Stomach smooth muscle (tissue), 2 donors: ENCODE data around the gene ATP10A.

ENCODE experiments used
- H3K27ac ChIP-seq: one replicate; pipeline ENCODE4 v1.7.0; 2013; ENCODE audit warnings: mild to moderate bottlenecking, low read length, inconsistent platforms
- H3K27me3 ChIP-seq, 2 donors: one replicate each; pipeline ENCODE4 v1.7.0; 2013; ENCODE audit warnings: low read length in 2 of 2; ENCODE audit not compliant: insufficient read depth in 2 of 2, control insufficient read depth in 1 of 2
- H3K36me3 ChIP-seq, 2 donors: one replicate each; pipeline ENCODE4 v1.7.0; 2013; ENCODE audit warnings: low read length in 2 of 2; ENCODE audit not compliant: control insufficient read depth in 2 of 2, insufficient read depth in 2 of 2
- H3K4me1 ChIP-seq: one replicate; pipeline ENCODE4 v1.7.0; 2013; ENCODE audit warnings: low read length; ENCODE audit not compliant: control insufficient read depth, insufficient read depth
- H3K4me3 ChIP-seq, 2 donors: one replicate each; pipeline ENCODE4 v1.7.0; 2013; ENCODE audit warnings: low read length in 2 of 2
- H3K9ac ChIP-seq, 2 donors: one replicate each; pipeline ENCODE4 v1.7.0; 2013; ENCODE audit warnings: low read length in 2 of 2, mild to moderate bottlenecking in 1 of 2
- H3K9me3 ChIP-seq, 2 donors: one replicate each; pipeline ENCODE4 v1.7.0; 2013; ENCODE audit warnings: low read length in 2 of 2; ENCODE audit not compliant: control insufficient read depth in 2 of 2
- donor health status: healthy.
- donor health status: Pancreatic carcinoma.

ATP10A gene

DNA sequence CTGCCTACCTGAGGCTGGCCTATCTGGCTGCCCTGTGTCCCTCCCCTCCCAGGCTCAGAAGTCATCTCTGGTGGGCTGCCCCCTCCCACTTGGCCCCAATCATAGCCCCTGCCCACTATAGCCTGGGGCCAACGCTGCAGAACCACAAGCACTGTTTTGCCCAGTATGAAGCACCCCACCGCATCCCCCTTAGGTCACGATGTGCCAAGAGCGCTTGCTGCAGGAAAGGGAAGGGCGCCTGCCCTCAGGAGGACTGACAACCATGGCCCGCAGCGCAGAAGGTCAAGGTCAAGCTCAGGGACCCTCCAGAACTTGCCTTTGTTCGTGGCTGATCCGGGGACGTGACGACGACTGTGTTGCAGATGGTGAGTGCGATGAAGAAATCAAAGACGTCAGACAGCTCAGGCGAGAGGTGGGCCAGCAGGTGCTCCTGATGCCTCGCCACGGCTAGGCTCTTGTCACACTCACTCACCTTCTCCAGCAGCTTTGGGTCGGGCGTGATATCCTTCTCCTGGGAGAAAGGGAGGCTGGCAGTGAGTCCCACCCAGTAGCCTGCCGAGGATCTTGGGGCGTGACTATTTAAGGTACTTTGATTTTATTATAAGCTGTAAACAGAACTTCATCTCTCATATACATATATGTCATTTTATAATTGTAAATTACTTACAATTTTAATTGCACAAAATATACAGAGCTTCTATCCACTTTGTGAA lies 146.6 kb downstream of the ATP10A start:
- Histone ChIP-seq H3K36me3 (peaks cover 15 to 26% of the 10 kb centered on the region in 2 donors), H3K4me1 (peaks cover 6% of the 10 kb centered on the region), H3K9me3 (no peaks in the 10 kb centered on the region), H3K27ac (no peak overlapping the region), H3K4me3 (no peak overlapping the region), H3K27me3 (no peaks in the 10 kb centered on the region), H3K9ac (no peak overlapping the region)

DNA sequence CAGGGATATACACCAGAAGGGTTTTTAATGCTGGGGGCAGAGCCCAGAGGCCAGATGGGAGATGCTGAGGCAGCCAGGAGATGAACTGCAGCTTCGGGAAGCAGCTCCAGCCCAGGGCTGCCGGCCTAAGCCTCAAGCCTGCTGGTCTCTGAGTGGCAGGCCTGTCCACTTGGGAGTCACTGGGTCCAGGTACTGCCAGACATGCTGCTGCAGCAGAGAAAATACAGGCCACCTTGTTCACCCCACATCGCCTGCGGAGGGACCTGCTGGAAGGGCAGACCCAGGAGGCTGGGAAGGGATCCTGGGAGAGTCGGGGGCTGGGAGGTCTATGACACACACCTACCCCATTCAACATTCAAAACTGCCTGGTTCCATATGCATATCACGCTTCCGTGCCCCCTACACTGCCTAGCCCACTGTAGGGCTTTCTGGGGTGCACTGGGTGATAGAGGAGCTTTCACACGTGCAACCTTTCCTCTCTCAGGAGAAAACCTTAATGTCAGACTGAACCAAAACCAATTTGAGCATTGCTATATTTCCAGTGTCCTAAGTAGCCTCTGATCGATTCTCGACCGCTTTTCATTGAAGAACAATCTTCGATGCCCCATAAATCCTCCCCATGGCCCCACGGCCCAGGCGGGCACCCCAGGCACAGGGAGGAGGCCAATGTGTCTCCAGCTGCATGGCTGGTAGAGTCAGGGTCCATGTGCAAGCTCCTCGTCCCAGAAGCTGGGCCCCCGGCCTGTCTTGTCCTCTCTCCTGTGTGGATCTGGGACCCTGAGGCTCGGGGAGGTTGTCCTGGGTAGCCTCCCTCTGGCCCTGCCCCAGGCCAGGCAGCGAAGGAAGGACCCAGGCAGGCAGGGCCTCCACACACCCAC lies 147.4 kb downstream of the ATP10A start:
- H3K27me3 ChIP-seq = no peaks in the 10 kb centered on the region
- peaks cover 15 to 29% of the 10 kb centered on the region in 2 donors for H3K36me3 ChIP-seq
- H3K9ac ChIP-seq = no peak overlapping the region
- no peak overlapping the region for H3K27ac ChIP-seq
- H3K9me3 ChIP-seq = no peaks in the 10 kb centered on the region
- no peak overlapping the region for H3K4me3 ChIP-seq
- peaks cover under 1% of the 10 kb centered on the region for H3K4me1 ChIP-seq

DNA sequence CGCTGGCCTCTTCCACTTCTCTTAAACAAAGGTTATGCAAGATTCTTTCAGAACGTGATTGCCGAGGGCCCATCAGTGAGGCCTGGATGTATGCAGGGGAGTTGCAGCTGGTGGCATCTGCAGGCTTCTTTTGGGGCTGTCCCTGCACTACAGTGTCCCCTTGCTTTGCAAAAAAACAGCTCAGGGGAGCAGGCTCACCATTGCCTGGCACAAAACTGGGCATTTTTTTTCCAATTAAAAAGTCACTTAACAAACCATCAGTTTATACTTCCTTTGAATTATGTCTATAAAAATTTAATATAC lies 148.6 kb downstream of the ATP10A start:
- no peaks in the 10 kb centered on the region for H3K27me3 ChIP-seq
- H3K9me3 ChIP-seq = no peaks in the 10 kb centered on the region
- no peak overlapping the region for H3K27ac ChIP-seq
- peaks cover 13 to 26% of the 10 kb centered on the region in 2 donors for H3K36me3 ChIP-seq
- peaks cover 4% of the 10 kb centered on the region for H3K4me1 ChIP-seq
- no peak overlapping the region for H3K9ac ChIP-seq
- H3K4me3 ChIP-seq = no peak overlapping the region

DNA sequence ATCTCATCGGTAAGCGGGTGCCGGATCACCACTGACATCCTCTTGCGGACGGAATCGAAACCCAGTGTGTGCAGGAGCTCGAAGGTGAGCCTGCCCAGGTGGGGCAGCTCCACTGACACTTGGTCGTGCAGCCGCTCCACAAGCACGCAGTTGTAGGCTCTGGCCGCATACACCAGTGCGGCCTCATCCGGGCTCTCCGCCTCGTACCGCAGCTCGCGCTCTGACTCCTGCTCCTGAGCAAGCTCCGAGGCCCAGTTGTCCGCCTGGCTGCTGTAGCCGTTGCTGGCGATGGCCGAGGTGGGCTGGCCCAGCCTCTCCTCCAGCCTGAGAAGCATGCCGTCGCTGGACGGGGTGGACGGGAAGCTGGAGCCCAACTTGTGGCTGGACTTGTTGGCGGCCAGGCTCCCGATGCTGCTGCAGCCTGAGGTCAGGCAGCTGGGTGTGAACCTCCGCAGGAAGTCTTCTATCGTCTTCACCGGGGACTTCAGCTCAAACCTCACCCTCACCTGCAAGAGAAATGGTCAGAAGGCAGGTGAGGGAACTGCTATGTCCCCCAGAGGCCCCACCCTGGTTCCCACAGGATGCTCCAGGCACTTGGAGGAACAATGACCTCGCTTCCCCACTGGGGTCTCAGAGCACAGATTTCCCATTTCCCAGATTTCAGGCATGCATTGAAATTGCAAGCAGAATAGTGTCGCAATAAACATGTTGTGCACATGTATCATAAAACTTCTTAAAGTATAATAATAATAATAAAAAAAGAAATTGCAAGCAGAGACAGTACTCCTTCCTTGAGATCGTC lies 149.2 kb downstream of the ATP10A start:
- Histone ChIP-seq H3K27ac (no peak overlapping the region), H3K36me3 (peaks cover 9 to 26% of the 10 kb centered on the region in 2 donors), H3K4me3 (no peak overlapping the region), H3K9me3 (no peaks in the 10 kb centered on the region), H3K9ac (no peak overlapping the region), H3K27me3 (no peaks in the 10 kb centered on the region), H3K4me1 (peaks cover 4% of the 10 kb centered on the region)

DNA sequence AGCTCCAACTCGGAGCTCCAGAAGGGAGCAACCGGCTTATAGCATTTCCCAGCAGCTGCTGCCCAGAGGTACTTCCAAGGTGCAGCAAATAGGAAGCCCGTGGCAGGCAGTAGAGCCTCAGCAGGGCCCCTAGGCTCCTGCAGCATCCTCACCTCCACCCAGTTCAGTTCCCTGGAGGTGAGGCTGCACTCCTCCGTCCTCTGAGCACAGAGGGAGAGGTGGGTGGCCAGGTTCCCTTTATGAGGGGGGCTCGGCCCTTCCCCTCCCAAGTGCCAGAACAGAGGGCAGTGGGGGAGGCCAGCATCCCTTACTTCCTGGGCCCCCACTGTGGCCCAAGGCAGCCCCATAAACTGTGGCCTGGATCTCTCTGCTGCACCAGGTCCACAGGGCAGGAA lies 150.2 kb downstream of the ATP10A start:
- no peak overlapping the region for H3K4me3 ChIP-seq
- H3K27ac ChIP-seq = no peak overlapping the region
- H3K27me3 ChIP-seq = no peaks in the 10 kb centered on the region
- no peak overlapping the region for H3K9ac ChIP-seq
- H3K4me1 ChIP-seq = peaks cover 4% of the 10 kb centered on the region
- H3K36me3 ChIP-seq = peaks cover 7 to 26% of the 10 kb centered on the region in 2 donors
- no peaks in the 10 kb centered on the region for H3K9me3 ChIP-seq

DNA sequence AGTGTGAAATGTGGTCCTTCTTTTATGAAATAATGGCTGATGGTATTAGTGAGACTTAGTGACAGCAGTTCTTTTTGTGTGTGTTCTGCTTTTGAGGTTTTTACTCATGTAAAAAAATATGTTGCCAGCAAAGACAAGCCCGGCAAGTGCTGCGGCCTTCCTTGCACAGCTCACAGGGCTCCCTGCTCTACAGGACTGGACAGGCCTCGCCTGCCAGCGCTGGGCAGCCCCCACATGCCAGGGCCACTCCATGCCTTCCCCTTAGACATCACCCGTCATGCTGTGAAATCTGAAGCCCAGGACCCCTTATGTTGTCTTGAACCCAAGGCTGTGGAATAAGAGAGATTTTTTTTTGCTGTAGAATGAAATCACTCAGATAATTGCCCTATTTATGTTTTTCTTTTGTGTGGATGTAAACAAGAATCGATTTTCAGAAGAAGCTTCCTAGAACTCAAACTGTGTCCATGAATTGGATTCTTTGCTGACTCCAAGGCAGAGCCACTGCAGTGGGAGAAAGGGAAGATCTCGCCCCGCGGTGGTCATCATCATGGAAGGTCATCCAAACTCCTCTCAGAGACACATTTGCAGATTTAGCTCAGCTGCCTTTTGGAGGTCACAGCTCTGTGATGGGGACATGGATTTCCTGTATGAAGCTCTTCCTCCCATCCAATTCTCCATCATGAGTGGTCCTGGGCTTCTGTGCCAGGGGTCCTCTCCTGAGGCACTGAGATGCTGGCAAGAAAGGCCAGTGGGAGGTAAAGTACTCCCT lies 150.8 kb downstream of the ATP10A start:
- H3K36me3 ChIP-seq = peaks cover 7 to 30% of the 10 kb centered on the region in 2 donors
- H3K9me3 ChIP-seq = no peaks in the 10 kb centered on the region
- no peaks in the 10 kb centered on the region for H3K27me3 ChIP-seq
- H3K9ac ChIP-seq = no peak overlapping the region
- peaks cover 4% of the 10 kb centered on the region for H3K4me1 ChIP-seq
- H3K27ac ChIP-seq = no peak overlapping the region
- no peak overlapping the region for H3K4me3 ChIP-seq

DNA sequence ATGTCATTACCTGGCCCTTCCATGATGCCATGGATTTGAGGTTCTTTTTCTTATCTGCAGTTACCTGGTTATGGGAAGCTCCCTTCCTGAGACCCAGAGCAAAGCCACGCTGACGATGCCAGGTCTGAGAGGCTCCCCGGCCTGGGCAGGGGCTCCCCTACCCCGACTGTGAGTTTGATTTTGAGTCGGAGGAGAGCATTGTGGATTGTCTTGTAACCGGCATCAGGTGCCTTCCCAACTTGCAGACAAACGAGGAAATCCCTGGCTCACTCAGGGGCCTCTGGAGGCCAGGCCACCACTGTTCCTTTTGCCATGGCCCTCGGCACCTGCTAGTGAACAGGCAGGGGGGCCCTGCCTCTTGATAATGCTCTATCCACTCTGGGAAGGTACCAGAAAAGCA lies 151.4 kb downstream of the ATP10A start:
- Histone ChIP-seq H3K4me3 (no peak overlapping the region), H3K27me3 (no peaks in the 10 kb centered on the region), H3K36me3 (peaks cover 8 to 30% of the 10 kb centered on the region in 2 donors), H3K9me3 (no peaks in the 10 kb centered on the region), H3K9ac (no peak overlapping the region), H3K27ac (no peak overlapping the region), H3K4me1 (peaks cover 4% of the 10 kb centered on the region)

DNA sequence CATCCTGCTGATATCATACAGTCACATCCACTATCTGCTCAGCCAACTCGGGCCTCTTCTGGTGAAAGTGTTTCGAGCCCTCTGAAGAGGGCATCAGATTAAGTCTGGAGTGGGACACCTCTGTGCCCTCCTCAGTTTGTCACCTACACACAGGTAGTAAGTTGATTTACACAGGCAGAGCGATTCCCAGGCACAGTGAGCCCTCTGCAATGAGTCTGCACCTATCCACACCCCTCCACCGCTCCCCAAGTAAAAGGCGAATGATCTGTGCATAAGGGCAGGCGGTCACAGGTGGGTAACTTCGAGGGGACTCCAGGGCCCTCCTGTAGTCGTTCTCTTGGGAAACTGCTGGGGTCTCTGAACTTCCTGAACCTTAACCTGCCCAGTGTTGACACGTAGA lies 152.0 kb downstream of the ATP10A start:
- Histone ChIP-seq H3K4me3 (no peak overlapping the region), H3K9me3 (no peaks in the 10 kb centered on the region), H3K36me3 (peaks cover 7 to 30% of the 10 kb centered on the region in 2 donors), H3K9ac (no peak overlapping the region), H3K27me3 (no peaks in the 10 kb centered on the region), H3K4me1 (peaks cover 4% of the 10 kb centered on the region), H3K27ac (no peak overlapping the region)

DNA sequence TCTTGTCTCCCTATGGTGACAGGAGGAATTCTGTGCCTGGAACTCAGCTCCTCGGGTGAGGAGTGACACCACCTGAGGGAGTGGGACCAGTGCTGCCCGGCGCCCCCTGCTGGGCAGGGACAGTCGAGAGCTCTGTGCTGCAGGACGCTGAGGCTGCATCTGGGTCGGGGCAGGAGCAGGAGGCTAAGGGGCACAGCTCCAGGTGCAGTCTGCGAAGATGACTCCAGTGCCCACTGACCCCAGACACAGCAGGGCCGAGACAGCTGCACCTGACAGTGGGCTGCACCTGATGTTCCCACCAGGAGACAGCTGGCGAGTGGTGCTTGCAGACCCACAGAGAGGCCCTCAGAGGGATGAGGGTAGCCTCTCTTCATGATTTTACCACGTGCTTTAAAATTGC lies 152.9 kb downstream of the ATP10A start:
- Histone ChIP-seq H3K4me1 (peaks cover 4% of the 10 kb centered on the region), H3K4me3 (no peak overlapping the region), H3K36me3 (peaks cover 7 to 34% of the 10 kb centered on the region in 2 donors), H3K9ac (no peak overlapping the region), H3K27me3 (no peaks in the 10 kb centered on the region), H3K27ac (no peak overlapping the region), H3K9me3 (no peaks in the 10 kb centered on the region)
